K562 (cell line): ENCODE data around the gene ATIC.

ENCODE experiments used
- CBFA2T3 ChIP-seq: fragments of 450-650 bp; IDR thresholded peaks from 2 replicates; pipeline ENCODE4 v1.6.1; 2017
- POU5F1 ChIP-seq: fragments of 150-350 bp; IDR thresholded peaks from 2 replicates; pipeline ENCODE4 v1.6.1; 2014; ENCODE audit warnings: borderline replicate concordance, low read length, low read depth, mild to moderate bottlenecking; ENCODE audit not compliant: partially characterized antibody
- PYGO2 ChIP-seq: fragments of 450-650 bp; IDR thresholded peaks from 2 replicates; pipeline ENCODE4 v1.6.1; 2016; ENCODE audit warnings: mild to moderate bottlenecking, missing genetic modification characterization, moderate library complexity, missing compliant biosample characterization
- YY1 ChIP-seq, 3 experiments: IDR thresholded peaks; 2 replicates each; pipeline ENCODE4 v1.6.1; 2011; ENCODE audit warnings: low read length in 2 of 3, mild to moderate bottlenecking in 2 of 3, moderate library complexity in 2 of 3, borderline replicate concordance in 1 of 3, control low read depth in 1 of 3, low read depth in 1 of 3; ENCODE audit not compliant: insufficient read depth in 3 of 3, insufficient replicate concordance in 2 of 3, control insufficient read depth in 1 of 3, insufficient read length in 1 of 3; ENCODE audit errors: extremely low read depth in 1 of 3
- ZNF121 ChIP-seq: sonication (generic); formaldehyde crosslinking; conservative IDR thresholded peaks from 2 replicates; pipeline ENCODE4 v1.8.0; 2022; ENCODE audit warnings: missing genetic modification reagents
- TF ChIP-seq, protein P1 (sequence below): sonication (generic); formaldehyde crosslinking; IDR thresholded peaks from 2 replicates; pipeline ENCODE4 v1.8.1; 2023; ENCODE audit warnings: mild to moderate bottlenecking, missing genetic modification reagents
- TF ChIP-seq, protein P2 (sequence below), 3 experiments: IDR thresholded peaks in 2 of 3; conservative IDR thresholded peaks in 1 of 3; 2 replicates each; pipeline ENCODE4 v1.5.1; 2011 to 2012; ENCODE audit warnings: low read length in 3 of 3, mild to moderate bottlenecking in 3 of 3, control low read depth in 2 of 3, improper control_type of control experiment in 1 of 3, inconsistent platforms in 1 of 3, low read depth in 1 of 3, mixed read lengths in 1 of 3, moderate library complexity in 1 of 3; ENCODE audit not compliant: insufficient read depth in 2 of 3
- TF ChIP-seq, protein P3 (sequence below): fragments of 250-450 bp; sonication (Bioruptor Pico); IDR thresholded peaks from 2 replicates; pipeline ENCODE4 v1.8.0; 2022; ENCODE audit warnings: inconsistent platforms, mild to moderate bottlenecking, moderate library complexity, borderline replicate concordance

DNA sequence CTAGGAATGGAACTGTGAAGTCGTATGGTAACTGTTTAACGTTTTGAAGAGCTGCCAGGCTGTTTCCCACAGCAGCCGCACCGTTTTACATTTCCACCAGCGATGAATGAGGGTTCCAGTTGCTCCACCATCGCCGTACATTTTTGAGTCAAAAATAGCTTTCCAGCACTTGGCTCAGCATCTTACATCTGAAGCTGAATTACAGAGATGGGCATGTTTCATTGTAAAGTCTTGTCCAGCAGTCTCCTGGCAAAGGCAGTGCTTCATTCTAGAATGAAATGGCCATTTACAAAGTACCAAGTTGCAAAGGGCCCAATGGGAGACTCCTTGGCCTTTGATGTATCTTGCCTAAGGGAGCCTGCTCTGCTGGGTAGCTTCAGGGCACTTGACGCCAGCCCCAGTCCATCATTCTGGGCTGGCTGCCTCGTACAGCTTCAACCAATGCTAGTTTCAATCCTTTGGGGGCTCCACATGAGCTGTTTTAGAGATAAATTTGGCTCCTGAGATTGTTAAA is 45.1 kb downstream of the ATIC start:
- TF ChIP-seq, protein P1, sequence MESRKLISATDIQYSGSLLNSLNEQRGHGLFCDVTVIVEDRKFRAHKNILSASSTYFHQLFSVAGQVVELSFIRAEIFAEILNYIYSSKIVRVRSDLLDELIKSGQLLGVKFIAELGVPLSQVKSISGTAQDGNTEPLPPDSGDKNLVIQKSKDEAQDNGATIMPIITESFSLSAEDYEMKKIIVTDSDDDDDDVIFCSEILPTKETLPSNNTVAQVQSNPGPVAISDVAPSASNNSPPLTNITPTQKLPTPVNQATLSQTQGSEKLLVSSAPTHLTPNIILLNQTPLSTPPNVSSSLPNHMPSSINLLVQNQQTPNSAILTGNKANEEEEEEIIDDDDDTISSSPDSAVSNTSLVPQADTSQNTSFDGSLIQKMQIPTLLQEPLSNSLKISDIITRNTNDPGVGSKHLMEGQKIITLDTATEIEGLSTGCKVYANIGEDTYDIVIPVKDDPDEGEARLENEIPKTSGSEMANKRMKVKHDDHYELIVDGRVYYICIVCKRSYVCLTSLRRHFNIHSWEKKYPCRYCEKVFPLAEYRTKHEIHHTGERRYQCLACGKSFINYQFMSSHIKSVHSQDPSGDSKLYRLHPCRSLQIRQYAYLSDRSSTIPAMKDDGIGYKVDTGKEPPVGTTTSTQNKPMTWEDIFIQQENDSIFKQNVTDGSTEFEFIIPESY (CRISPR knock-in tag) = no peak
- TF ChIP-seq, protein P2, sequence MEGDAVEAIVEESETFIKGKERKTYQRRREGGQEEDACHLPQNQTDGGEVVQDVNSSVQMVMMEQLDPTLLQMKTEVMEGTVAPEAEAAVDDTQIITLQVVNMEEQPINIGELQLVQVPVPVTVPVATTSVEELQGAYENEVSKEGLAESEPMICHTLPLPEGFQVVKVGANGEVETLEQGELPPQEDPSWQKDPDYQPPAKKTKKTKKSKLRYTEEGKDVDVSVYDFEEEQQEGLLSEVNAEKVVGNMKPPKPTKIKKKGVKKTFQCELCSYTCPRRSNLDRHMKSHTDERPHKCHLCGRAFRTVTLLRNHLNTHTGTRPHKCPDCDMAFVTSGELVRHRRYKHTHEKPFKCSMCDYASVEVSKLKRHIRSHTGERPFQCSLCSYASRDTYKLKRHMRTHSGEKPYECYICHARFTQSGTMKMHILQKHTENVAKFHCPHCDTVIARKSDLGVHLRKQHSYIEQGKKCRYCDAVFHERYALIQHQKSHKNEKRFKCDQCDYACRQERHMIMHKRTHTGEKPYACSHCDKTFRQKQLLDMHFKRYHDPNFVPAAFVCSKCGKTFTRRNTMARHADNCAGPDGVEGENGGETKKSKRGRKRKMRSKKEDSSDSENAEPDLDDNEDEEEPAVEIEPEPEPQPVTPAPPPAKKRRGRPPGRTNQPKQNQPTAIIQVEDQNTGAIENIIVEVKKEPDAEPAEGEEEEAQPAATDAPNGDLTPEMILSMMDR (IDR thresholded peaks at IDR 0.05 in 2 of 3, conservative IDR thresholded peaks at IDR 0.05 in 1 of 3; ENCODE audit: insufficient read depth in 2 of 3, low read depth in 1 of 3, low read length in 3 of 3) = no peak
- TF ChIP-seq ZNF121 (CRISPR knock-in tag) (no peak), PYGO2 (tag) (no peak), POU5F1 (no peak), YY1 (IDR thresholded peaks at IDR 0.05; ENCODE audit: borderline replicate concordance in 1 of 3, control insufficient read depth in 1 of 3, extremely low read depth in 1 of 3, insufficient read depth in 3 of 3, insufficient read length in 1 of 3, insufficient replicate concordance in 2 of 3, low read depth in 1 of 3, low read length in 2 of 3) (no peak), CBFA2T3 (no peak)
- TF ChIP-seq, protein P3, sequence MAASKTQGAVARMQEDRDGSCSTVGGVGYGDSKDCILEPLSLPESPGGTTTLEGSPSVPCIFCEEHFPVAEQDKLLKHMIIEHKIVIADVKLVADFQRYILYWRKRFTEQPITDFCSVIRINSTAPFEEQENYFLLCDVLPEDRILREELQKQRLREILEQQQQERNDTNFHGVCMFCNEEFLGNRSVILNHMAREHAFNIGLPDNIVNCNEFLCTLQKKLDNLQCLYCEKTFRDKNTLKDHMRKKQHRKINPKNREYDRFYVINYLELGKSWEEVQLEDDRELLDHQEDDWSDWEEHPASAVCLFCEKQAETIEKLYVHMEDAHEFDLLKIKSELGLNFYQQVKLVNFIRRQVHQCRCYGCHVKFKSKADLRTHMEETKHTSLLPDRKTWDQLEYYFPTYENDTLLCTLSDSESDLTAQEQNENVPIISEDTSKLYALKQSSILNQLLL = no peak
